GM12878 (cell line): ENCODE data around the gene AKAP8. TPM values are rescaled to one million over a fixed set of nuclear protein-coding genes. Genes with fewer than 3 reads are reported as not detected.

Experiments
- ATAC-seq: fragments of 200-7000 bp; cut with Tn5 transposase; 3 replicates; pipeline ENCODE4 v1.9.1; 2020; ENCODE audit warnings: mild to moderate bottlenecking, moderate library complexity
- BruUV-seq: library from RNA; stranded (reverse); fragments of 400-500 nt; replicated peaks from 2 replicates; lab custom pipeline; 2021; lab: Mats Ljungman, UMichigan
- CTCF ChIA-PET: fragments of 300-600 bp; sonication (Branson Sonifier 250); formaldehyde crosslinking; extraction: SDS; loops from one replicate; lab custom pipeline; 2021; ENCODE audit warnings: inconsistent platforms; lab: Yijun Ruan, JAX
- POLR2A ChIA-PET: fragments of 350-600 bp; formaldehyde crosslinking; extraction: SDS; loops from one replicate; lab custom pipeline; 2021; ENCODE audit warnings: inconsistent platforms; lab: Charles Lee
- RAD21 ChIA-PET: fragments of 300-600 bp; sonication (Branson Sonifier 250); formaldehyde crosslinking; loops from one replicate; lab custom pipeline; 2023; ENCODE audit warnings: antibody characterized with exemption; ENCODE audit not compliant: unreplicated experiment; lab: Charles Lee
- SMC1A ChIA-PET: fragments of 300-600 bp; sonication (Branson Sonifier 250); formaldehyde crosslinking; loops from one replicate; lab custom pipeline; 2023; ENCODE audit not compliant: unreplicated experiment, uncharacterized antibody; lab: Charles Lee
- DNase-seq: peaks from one replicate; pipeline ENCODE4 v3.0.0-alpha.2; 2011; ENCODE audit warnings: low read depth, low spot score
- FAIRE-seq: peaks from 3 replicates; lab custom pipeline; 2011; peaks lifted over from hg19 to GRCh38; lab: Jason Lieb, UNC
- H2AFZ ChIP-seq: 2 replicates; pipeline ENCODE4 v1.6.0; 2011; ENCODE audit warnings: low read depth, low read length, control low read depth; ENCODE audit not compliant: control insufficient read depth
- H3K27ac ChIP-seq: 2 replicates; pipeline ENCODE4 v1.5.1; 2011; ENCODE audit warnings: control low read depth; ENCODE audit not compliant: control insufficient read depth, insufficient read depth
- H3K27me3 ChIP-seq, 2 experiments: replicated peaks in 1 of 2; 2 replicates each; pipeline versions ENCODE4 v1.6.0 to v1.6.1; 2011; ENCODE audit warnings: low read length in 1 of 2; ENCODE audit not compliant: control insufficient read depth in 2 of 2, insufficient read depth in 2 of 2
- H3K36me3 ChIP-seq, 2 experiments: 2 replicates each; pipeline ENCODE4 v1.5.1; 2011; ENCODE audit warnings: low read length in 1 of 2; ENCODE audit not compliant: control insufficient read depth in 2 of 2, insufficient read depth in 2 of 2
- H3K4me1 ChIP-seq: 2 replicates; pipeline ENCODE4 v1.6.1; 2011; ENCODE audit warnings: mild to moderate bottlenecking, low read length, moderate library complexity, mixed read lengths; ENCODE audit not compliant: control insufficient read depth, insufficient read depth
- H3K4me2 ChIP-seq: 2 replicates; pipeline ENCODE4 v1.6.0; 2011; ENCODE audit warnings: control low read depth; ENCODE audit not compliant: control insufficient read depth, insufficient read depth
- H3K4me3 ChIP-seq: fragments of 200-600 bp; sonication (generic); 2 replicates; pipeline ENCODE4 v1.5.1; 2016
- H3K79me2 ChIP-seq: 2 replicates; pipeline ENCODE4 v1.6.0; 2011; ENCODE audit warnings: low read length; ENCODE audit not compliant: control insufficient read depth, insufficient read depth
- H3K9ac ChIP-seq: 2 replicates; pipeline ENCODE4 v1.8.0; 2011; ENCODE audit warnings: low read length, control low read depth, mixed read lengths; ENCODE audit not compliant: control insufficient read depth, insufficient read depth
- H3K9me3 ChIP-seq: replicated peaks from 3 replicates; pipeline ENCODE4 v1.5.1; 2011; ENCODE audit warnings: mild to moderate bottlenecking, low read length; ENCODE audit not compliant: control insufficient read depth, insufficient read depth
- H4K20me1 ChIP-seq: 2 replicates; pipeline ENCODE4 v1.6.0; 2011; ENCODE audit not compliant: control insufficient read depth, insufficient read depth
- BCL3 ChIP-seq: IDR thresholded peaks from 2 replicates; pipeline ENCODE4 v1.6.1; 2011; ENCODE audit warnings: borderline replicate concordance, low read depth, mild to moderate bottlenecking, moderate library complexity, low read length; ENCODE audit not compliant: insufficient read depth, poor library complexity, severe bottlenecking
- CBFB ChIP-seq: IDR thresholded peaks from 2 replicates; pipeline ENCODE4 v1.6.1; 2016; ENCODE audit warnings: antibody characterized with exemption, low read depth
- CTCF ChIP-seq, 3 experiments: IDR thresholded peaks in 2 of 3; conservative IDR thresholded peaks in 1 of 3; 2 replicates each; pipeline ENCODE4 v1.5.1; 2011; ENCODE audit warnings: low read depth in 3 of 3, low read length in 3 of 3, mild to moderate bottlenecking in 3 of 3, control low read depth in 2 of 3, moderate library complexity in 2 of 3, inconsistent platforms in 1 of 3, mixed read lengths in 1 of 3; ENCODE audit not compliant: control insufficient read depth in 2 of 3, insufficient read depth in 1 of 3; ENCODE audit errors: extremely low read depth in 1 of 3
- ETV6 ChIP-seq, 2 experiments: fragments of 450-650 bp in 1 of 2; IDR thresholded peaks in 1 of 2; conservative IDR thresholded peaks in 1 of 2; 2 replicates each; pipeline ENCODE4 v1.6.1; 2014; ENCODE audit warnings: antibody characterized with exemption in 1 of 2, borderline replicate concordance in 1 of 2, low read depth in 1 of 2, mild to moderate bottlenecking in 1 of 2, moderate library complexity in 1 of 2
- MAX ChIP-seq: IDR thresholded peaks from 2 replicates; pipeline ENCODE4 v1.6.1; 2012; ENCODE audit warnings: low read depth, low read length, improper control_type of control experiment
- PBX3 ChIP-seq: IDR thresholded peaks from 2 replicates; pipeline ENCODE4 v1.6.1; 2011; ENCODE audit warnings: mild to moderate bottlenecking, low read depth, low read length, moderate library complexity; ENCODE audit not compliant: insufficient replicate concordance
- SMAD5 ChIP-seq: IDR thresholded peaks from 2 replicates; pipeline ENCODE4 v1.6.1; 2016; ENCODE audit warnings: antibody characterized with exemption, low read depth
- USF2 ChIP-seq: IDR thresholded peaks from 2 replicates; pipeline ENCODE4 v1.6.1; 2011; ENCODE audit warnings: low read depth, low read length, improper control_type of control experiment, borderline replicate concordance
- ZNF592 ChIP-seq: fragments of 450-650 bp; IDR thresholded peaks from 2 replicates; pipeline ENCODE4 v1.6.1; 2017; ENCODE audit warnings: mild to moderate bottlenecking, moderate library complexity
- WGBS: methylation state at CpG from one replicate; pipeline ENCODE4 v1.1.6; 2016; ENCODE audit warnings: low lambda C conversion rate; ENCODE audit not compliant: insufficient replicate concordance, insufficient coverage; ENCODE audit errors: missing lambda C conversion rate; 5-methylcytosine and 5-hydroxymethylcytosine counted together
- in situ Hi-C: fragments of 300-500 bp; cut with MboI; formaldehyde crosslinking; loops from 9 replicates; pipeline ENCODE4 v1.14.3; 2018; ENCODE audit warnings: mixed read lengths
- intact Hi-C: fragments of 100-400 bp; cut with micrococcal nuclease; formaldehyde crosslinking; loops from one replicate; pipeline ENCODE4 v1.14.2; 2022; ENCODE audit not compliant: unreplicated experiment
- polyA plus RNA-seq, 11 experiments: library from polyadenylated mRNA; depleted of rRNA in 4 of 11; unstranded in 6 of 11; stranded (reverse) in 5 of 11; fragments of >200 nt; fragmentation: Nextera tagmentation in 4 of 11; fragmentation: Illumina TruSeq in 1 of 11; extraction: Ambion mirVana in 4 of 11; extraction: Trizol in 1 of 11; gene quantifications; 1 replicate in 1 of 11; 2 replicates in 10 of 11; pipeline versions ENCODE4 v1.2.1 to v1.2.3, GENCODE V29; 2011 to 2016; ENCODE audit warnings: inconsistent platforms in 2 of 11, missing spikeins in 2 of 11, low read depth in 1 of 11
- total RNA-seq, 4 experiments: library from RNA; depleted of rRNA in 3 of 4; stranded (reverse); fragments of >200 nt in 3 of 4; fragmentation: Illumina TruSeq in 1 of 4; extraction: Trizol in 1 of 4; gene quantifications; 2 replicates each; pipeline versions ENCODE4 v1.2.1 to v1.2.3, GENCODE V29; 2013 to 2021

Gene AKAP8
- total and polyA plus RNA-seq, 10 of the 15 experiments (the other 5 are each of a cell fraction or from before 2014, with no cell fraction given): 5.3 to 57.7 (median 20.6) TPM

- Histone ChIP-seq H3K36me3 (peaks cover 14 to 46% of the 10 kb centered on the region in 2 experiments), H3K4me2 (no peak overlapping the region), H3K4me3 (no peak overlapping the region), H3K79me2 (peaks cover 9% of the 10 kb centered on the region), H3K27ac (no peak overlapping the region), H3K27me3 (no peaks in the 10 kb centered on the region), H2AFZ (no peak overlapping the region), H3K4me1 (no peaks in the 10 kb centered on the region), H3K9ac (no peak overlapping the region), H4K20me1 (no peaks in the 10 kb centered on the region), H3K9me3 (no peaks in the 10 kb centered on the region; the same call in 2 of the 3 replicates)
- BruUV-seq: no TSS peak
- intact Hi-C loops: no loop called here
- DNase-seq (no peak), FAIRE-seq (no peak), ATAC-seq (no peak)
- SMC1A ChIA-PET: no interaction called here
- in situ Hi-C loops: loop anchor here (5.0 kb wide), 1 partner anchor 132 kb away; no protein-coding TSS in a partner anchor
- CTCF ChIA-PET: no interaction called here
- RAD21 ChIA-PET: no interaction called here
- POLR2A ChIA-PET: no interaction called here
- WGBS: 93% methylated on average over 26 of the region's 36 CpGs
- no peak for TF ChIP-seq USF2
- no peak for TF ChIP-seq MAX
- TF ChIP-seq ZNF592: no peak
- no peak for TF ChIP-seq ETV6 (conservative IDR thresholded peaks at IDR 0.05 in 1 of 2, IDR thresholded peaks at IDR 0.05 in 1 of 2; ENCODE audit: borderline replicate concordance in 1 of 2, low read depth in 1 of 2)
- TF ChIP-seq BCL3: no peak
- TF ChIP-seq SMAD5: no peak
- TF ChIP-seq CTCF (IDR thresholded peaks at IDR 0.05 in 2 of 3, conservative IDR thresholded peaks at IDR 0.05 in 1 of 3; ENCODE audit: control insufficient read depth in 2 of 3, extremely low read depth in 1 of 3, insufficient read depth in 1 of 3, low read depth in 3 of 3, low read length in 3 of 3): no peak
- TF ChIP-seq CBFB: no peak
- TF ChIP-seq PBX3: no peak
Measured at GRCh38 chr19:15425321-15425950, 45.8 kb upstream of the AKAP8 start.
